B cell (primary cell): ENCODE data around the gene NUDT4. TPM values are rescaled to one million over a fixed set of nuclear protein-coding genes. Genes with fewer than 3 reads are reported as not detected.

Experiments used
- ATAC-seq: fragments of 200-7000 bp; cut with Tn5 transposase; one replicate; pipeline ENCODE4 v1.10.0; 2021; ENCODE audit warnings: low read depth, mild to moderate bottlenecking, moderate number of reproducible peaks, moderate library complexity
- CTCF ChIA-PET: fragments of 350-600 bp; sonication (Branson Sonifier 250); formaldehyde crosslinking; loops from one replicate; lab custom pipeline; 2021; ENCODE audit warnings: antibody characterized with exemption, inconsistent platforms; lab: Charles Lee
- POLR2A ChIA-PET: fragments of 350-600 bp; sonication (Branson Sonifier 250); formaldehyde crosslinking; loops from one replicate; lab custom pipeline; 2021; ENCODE audit warnings: antibody characterized with exemption; lab: Charles Lee
- DNase-seq: peaks from one replicate; pipeline ENCODE4 v3.0.0; 2013
- H2AFZ ChIP-seq: 2 replicates; pipeline ENCODE4 v1.6.1; 2012; ENCODE audit warnings: mild to moderate bottlenecking, low read depth, low read length; ENCODE audit not compliant: insufficient read depth, poor library complexity, severe bottlenecking
- H3K27ac ChIP-seq, 2 donors: 1 replicate in 1 of 2; 2 replicates in 1 of 2; pipeline ENCODE4 v1.5.1; 2012 to 2013; ENCODE audit warnings: low read length in 2 of 2, mild to moderate bottlenecking in 2 of 2, moderate library complexity in 1 of 2
- H3K27me3 ChIP-seq, 4 experiments: fragments of 200-600 bp in 1 of 4; sonication (generic) in 1 of 4; replicated peaks in 1 of 4; 1 replicate in 2 of 4; 2 replicates in 2 of 4; pipeline versions ENCODE4 v1.6.1 to v1.7.0; 2013 to 2016; ENCODE audit warnings: low read length in 3 of 4, mild to moderate bottlenecking in 2 of 4, mixed read lengths in 1 of 4, moderate library complexity in 1 of 4; ENCODE audit not compliant: insufficient read depth in 4 of 4, control insufficient read depth in 3 of 4; ENCODE audit errors: control extremely low read depth in 1 of 4
- H3K36me3 ChIP-seq, 2 experiments: replicated peaks in 1 of 2; 1 replicate in 1 of 2; 2 replicates in 1 of 2; pipeline versions ENCODE4 v1.6.1 to v1.7.1; 2013; ENCODE audit warnings: low read length in 1 of 2; ENCODE audit not compliant: insufficient read depth in 2 of 2, control insufficient read depth in 1 of 2; ENCODE audit errors: control extremely low read depth in 1 of 2, extremely low read depth in 1 of 2
- H3K4me1 ChIP-seq, 2 donors: fragments of 200-600 bp in 1 of 2; sonication (generic) in 1 of 2; 1 replicate in 1 of 2; 2 replicates in 1 of 2; pipeline versions ENCODE4 v1.5.1 to v1.6.1; 2013 to 2017; ENCODE audit warnings: low read length in 2 of 2; ENCODE audit not compliant: control insufficient read depth in 2 of 2, insufficient read depth in 2 of 2
- H3K4me2 ChIP-seq: replicated peaks from 2 replicates; pipeline ENCODE3; 2012; ENCODE audit warnings: mild to moderate bottlenecking, low read depth, low read length; ENCODE audit not compliant: poor library complexity, severe bottlenecking
- H3K4me3 ChIP-seq, 5 experiments: fragments of 200-600 bp in 1 of 5; sonication (generic) in 1 of 5; 1 replicate in 3 of 5; 2 replicates in 2 of 5; pipeline versions ENCODE4 v1.5.1 to v1.7.0; 2011 to 2016; ENCODE audit warnings: low read length in 4 of 5, mild to moderate bottlenecking in 4 of 5, low read depth in 2 of 5, control low read depth in 1 of 5, moderate library complexity in 1 of 5; ENCODE audit not compliant: insufficient read depth in 1 of 5; ENCODE audit errors: control extremely low read depth in 1 of 5, extremely low read depth in 1 of 5
- H3K79me2 ChIP-seq: fragments of 200-600 bp; sonication (generic); one replicate; pipeline ENCODE4 v1.6.0; 2016; ENCODE audit warnings: low read length; ENCODE audit not compliant: control insufficient read depth, insufficient read depth
- H3K9ac ChIP-seq: fragments of 200-600 bp; sonication (generic); 2 replicates; pipeline ENCODE4 v1.6.1; 2017; ENCODE audit warnings: mild to moderate bottlenecking, low read length, moderate library complexity
- H3K9me3 ChIP-seq, 3 donors: one replicate each; pipeline versions ENCODE4 v1.6.1 to v1.7.1; 2013; ENCODE audit warnings: low read length in 2 of 3; ENCODE audit not compliant: control insufficient read depth in 2 of 3, insufficient read depth in 1 of 3; ENCODE audit errors: control extremely low read depth in 1 of 3
- H4K20me1 ChIP-seq: 2 replicates; pipeline ENCODE4 v1.6.0; 2012; ENCODE audit warnings: mild to moderate bottlenecking, low read length; ENCODE audit not compliant: insufficient read depth, control insufficient read depth, poor library complexity, severe bottlenecking
- H3K27ac Mint-ChIP-seq: one replicate; pipeline ENCODE4 v1.8.0; 2021; ENCODE audit warnings: mixed read lengths
- H3K27me3 Mint-ChIP-seq: one replicate; pipeline ENCODE4 v1.8.0; 2021; ENCODE audit warnings: mixed read lengths
- H3K4me1 Mint-ChIP-seq: one replicate; pipeline ENCODE4 v1.8.0; 2021; ENCODE audit warnings: mixed read lengths
- H3K4me3 Mint-ChIP-seq: one replicate; pipeline ENCODE4 v1.8.0; 2021; ENCODE audit warnings: mixed read lengths
- H3K9me3 Mint-ChIP-seq: one replicate; pipeline ENCODE4 v1.8.0; 2022; ENCODE audit warnings: mixed read lengths; ENCODE audit not compliant: insufficient read depth
- CTCF ChIP-seq: fragments of 200-600 bp; IDR thresholded peaks from one replicate; pipeline ENCODE4 v1.8.0; 2022; ENCODE audit warnings: antibody characterized with exemption, mild to moderate bottlenecking
- EZH2 ChIP-seq: IDR thresholded peaks from 2 replicates; pipeline ENCODE4 v1.6.1; 2012; ENCODE audit warnings: borderline replicate concordance, low read depth, mild to moderate bottlenecking, moderate library complexity, low read length; ENCODE audit not compliant: insufficient read depth, poor library complexity, severe bottlenecking
- WGBS: methylation state at CpG from one replicate; pipeline ENCODE4 v1.1.5; 2013; ENCODE audit warnings: missing lambda C conversion rate; ENCODE audit not compliant: insufficient coverage; 5-methylcytosine and 5-hydroxymethylcytosine counted together
- intact Hi-C: fragments of 100-400 bp; cut with micrococcal nuclease; formaldehyde crosslinking; loops from one replicate; pipeline ENCODE4 v1.10.0; 2022
- polyA plus RNA-seq: library from polyadenylated mRNA; depleted of rRNA; stranded (reverse); fragments of >200 nt; gene quantifications from 2 replicates; pipeline ENCODE4 v1.2.3, GENCODE V29; 2012
- total RNA-seq, 2 donors: library from RNA; stranded (reverse); fragments of 120-200 nt in 1 of 2; gene quantifications; 1 replicate in 1 of 2; 2 replicates in 1 of 2; pipeline versions ENCODE4 v1.2.3 to v1.2.4, GENCODE V29; 2013 to 2022

The NUDT4 gene
- total and polyA plus RNA-seq, 2 donors (not counting 1 experiment from before 2014, with no cell fraction given) = 18.3 to 56.8 TPM

DNA sequence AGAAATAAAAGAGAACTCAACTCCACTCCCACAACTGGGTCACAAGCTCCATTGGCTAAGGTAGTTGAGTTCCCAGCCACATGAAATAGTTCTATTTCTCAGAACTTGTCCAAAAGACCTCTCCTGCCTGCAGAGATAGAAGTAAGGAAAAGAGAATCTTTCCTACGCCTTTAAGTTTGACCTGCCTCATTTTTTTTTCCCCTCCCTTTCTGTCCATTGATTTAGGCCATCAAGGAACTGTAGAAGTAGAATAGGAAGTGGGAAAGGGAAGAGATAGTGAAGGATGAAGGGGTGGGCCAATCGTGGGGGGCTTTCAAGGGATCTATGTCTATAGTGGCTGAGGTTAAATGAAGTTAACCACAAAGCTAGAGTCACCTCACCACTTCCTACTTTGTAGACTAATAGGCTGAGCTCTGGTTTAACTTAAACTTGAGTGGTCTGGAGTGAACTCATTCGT, 13.9 kb upstream of the NUDT4 start:
- Histone ChIP-seq H3K79me2 (no peaks in the 10 kb centered on the region), H3K9me3 (peaks cover 0 to 4% (median 0%) of the 10 kb centered on the region in 3 donors), H3K4me1 (peaks cover 8 to 10% of the 10 kb centered on the region in 2 donors), H3K36me3 (no peaks in the 10 kb centered on the region), H4K20me1 (no peaks in the 10 kb centered on the region), H2AFZ (no peak overlapping the region), H3K4me2 (no peak overlapping the region), H3K4me3 (no peak overlapping the region), H3K9ac (no peak overlapping the region), H3K27me3 (peaks cover 0 to 2% (median 0%) of the 10 kb centered on the region in 4 experiments), H3K27ac (no peak overlapping the region)
- CTCF ChIA-PET = interaction anchor here (0.9 kb wide), 1 partner anchor 376 kb away, joined by 3 read pairs; no protein-coding TSS in a partner anchor
- H3K27ac Mint-ChIP-seq = no peak overlapping the region
- no peak for TF ChIP-seq EZH2
- no peak for TF ChIP-seq CTCF
- intact Hi-C loops = no loop called here
- no peaks in the 10 kb centered on the region for H3K9me3 Mint-ChIP-seq
- WGBS = no CpG with 5 or more reads among the region's 3 CpGs
- POLR2A ChIA-PET = interaction anchor here (0.7 kb wide), 1 partner anchor 18 kb away, joined by 5 read pairs; no protein-coding TSS in a partner anchor
- peak; percentile 31 for ATAC-seq
- peak; percentile 21 for DNase-seq
- peaks cover 4% of the 10 kb centered on the region for H3K4me1 Mint-ChIP-seq
- no peak overlapping the region for H3K4me3 Mint-ChIP-seq
- no peaks in the 10 kb centered on the region for H3K27me3 Mint-ChIP-seq

DNA sequence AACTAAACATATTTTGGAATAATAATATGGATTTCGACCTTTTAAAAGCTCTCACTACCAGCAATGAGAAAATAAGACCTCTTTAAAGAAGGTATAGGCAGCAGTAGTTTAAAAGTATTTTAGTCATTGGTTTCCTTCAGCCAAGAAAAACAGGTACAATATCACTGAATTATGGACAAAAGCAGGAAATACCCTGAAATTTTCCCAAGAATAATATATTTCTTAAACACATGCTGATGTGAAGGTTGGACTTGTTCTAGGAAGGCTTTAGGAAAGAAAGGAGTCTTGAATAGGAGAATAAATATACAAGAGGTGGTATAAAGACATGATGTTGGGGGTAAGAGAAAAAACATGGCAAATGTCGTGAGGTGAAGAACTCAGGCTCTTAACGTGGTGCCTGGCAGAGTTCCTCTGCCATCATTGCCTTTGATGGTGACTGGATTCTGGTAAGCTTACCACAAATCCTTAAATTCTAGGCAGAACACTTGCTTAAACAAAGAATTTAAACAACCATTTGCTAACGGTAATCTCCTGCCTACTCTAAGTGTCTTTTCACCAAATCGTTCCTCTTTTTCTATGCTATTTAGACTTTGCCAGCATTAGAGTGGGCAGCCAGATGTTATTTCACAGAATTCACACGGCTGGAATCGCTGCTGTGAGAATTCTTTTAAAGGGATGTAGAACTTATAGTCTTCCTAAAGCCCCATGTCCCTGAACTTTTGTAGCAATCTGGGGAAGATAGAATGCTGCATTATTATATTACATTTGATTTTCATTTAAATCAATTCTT, 11.9 kb upstream of the NUDT4 start:
- peaks cover 8 to 10% of the 10 kb centered on the region in 2 donors for H3K4me1 ChIP-seq
- no peak overlapping the region for H3K4me3 ChIP-seq
- intact Hi-C loops = no loop called here
- POLR2A ChIA-PET = no interaction called here
- H3K9me3 Mint-ChIP-seq = no peaks in the 10 kb centered on the region
- ATAC-seq (no peak), DNase-seq (no peak)
- H3K27me3 Mint-ChIP-seq = peaks cover 2% of the 10 kb centered on the region
- no peak overlapping the region for H3K27ac Mint-ChIP-seq
- no peak overlapping the region for H3K4me2 ChIP-seq
- H3K27me3 ChIP-seq = peaks cover 0 to 2% (median 0%) of the 10 kb centered on the region in 4 experiments
- CTCF ChIA-PET = no interaction called here
- WGBS = 88% methylated on average over 3 of the region's 7 CpGs
- no peak overlapping the region for H3K27ac ChIP-seq
- no peaks in the 10 kb centered on the region for H3K79me2 ChIP-seq
- TF ChIP-seq CTCF (no peak), EZH2 (no peak)
- H3K4me1 Mint-ChIP-seq = peaks cover 4% of the 10 kb centered on the region
- no peak overlapping the region for H3K4me3 Mint-ChIP-seq
- H4K20me1 ChIP-seq = no peaks in the 10 kb centered on the region
- no peak overlapping the region for H3K9ac ChIP-seq
- H3K9me3 ChIP-seq = peaks cover 0 to 4% (median 0%) of the 10 kb centered on the region in 3 donors
- no peak overlapping the region for H2AFZ ChIP-seq
- no peaks in the 10 kb centered on the region for H3K36me3 ChIP-seq
